HG02885 (cell line): ENCODE measurements around the gene DHDH.

Experiments used
- ATAC-seq: cut with Tn5 transposase; IDR thresholded peaks from one replicate; pipeline ENCODE4 v1.9.1; 2021; ENCODE audit warnings: mild to moderate bottlenecking; ENCODE audit not compliant: unreplicated experiment, poor library complexity

Gene DHDH

GRCh38 chr19:48965040-48965805, 31.7 kb downstream of the DHDH start, which contains the start of gene FTL:
FTL (plus strand) TSS chr19:48965309; CDS start chr19:48965508, 199 bp downstream.
- ATAC-seq, result peak; percentile 73

- peak; percentile 28 for ATAC-seq
Observed at GRCh38 chr19:48965806-48966540, 32.5 kb downstream of the DHDH start.

DNA sequence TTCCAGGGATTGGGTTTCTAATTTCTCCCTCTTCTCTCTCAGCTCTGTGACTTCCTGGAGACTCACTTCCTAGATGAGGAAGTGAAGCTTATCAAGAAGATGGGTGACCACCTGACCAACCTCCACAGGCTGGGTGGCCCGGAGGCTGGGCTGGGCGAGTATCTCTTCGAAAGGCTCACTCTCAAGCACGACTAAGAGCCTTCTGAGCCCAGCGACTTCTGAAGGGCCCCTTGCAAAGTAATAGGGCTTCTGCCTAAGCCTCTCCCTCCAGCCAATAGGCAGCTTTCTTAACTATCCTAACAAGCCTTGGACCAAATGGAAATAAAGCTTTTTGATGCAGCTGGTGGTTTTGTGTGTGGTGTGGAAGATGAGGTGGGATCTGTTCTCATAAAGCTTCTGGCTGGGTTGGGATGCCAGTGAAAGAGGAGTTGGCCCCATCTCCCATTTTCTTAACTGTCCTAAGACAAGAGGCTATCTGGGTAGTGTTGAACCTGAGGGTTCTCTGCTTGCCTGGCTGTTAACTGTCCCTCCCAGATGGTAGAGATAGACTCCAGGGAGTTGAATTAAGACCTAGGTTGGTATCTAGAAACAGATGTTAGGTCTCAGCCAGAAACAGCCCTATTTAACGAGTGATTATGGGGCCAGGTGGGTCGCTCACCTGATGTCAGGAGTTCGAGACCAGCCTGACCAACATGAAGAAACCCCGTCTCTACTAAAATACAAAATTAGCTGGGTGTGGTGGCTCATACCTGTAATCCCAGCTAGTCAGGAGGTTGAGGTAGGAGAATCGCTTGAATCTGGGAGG, 33.2 kb downstream of the DHDH start:
- ATAC-seq, result no peak

GRCh38 chr19:48967346-48968178, 34.1 kb downstream of the DHDH start:
- ATAC-seq, result no peak

- ATAC-seq, result no peak
Observed at GRCh38 chr19:48968179-48968661, 34.7 kb downstream of the DHDH start.

GRCh38 chr19:48968813-48969218, 35.3 kb downstream of the DHDH start:
- no peak for ATAC-seq

DNA sequence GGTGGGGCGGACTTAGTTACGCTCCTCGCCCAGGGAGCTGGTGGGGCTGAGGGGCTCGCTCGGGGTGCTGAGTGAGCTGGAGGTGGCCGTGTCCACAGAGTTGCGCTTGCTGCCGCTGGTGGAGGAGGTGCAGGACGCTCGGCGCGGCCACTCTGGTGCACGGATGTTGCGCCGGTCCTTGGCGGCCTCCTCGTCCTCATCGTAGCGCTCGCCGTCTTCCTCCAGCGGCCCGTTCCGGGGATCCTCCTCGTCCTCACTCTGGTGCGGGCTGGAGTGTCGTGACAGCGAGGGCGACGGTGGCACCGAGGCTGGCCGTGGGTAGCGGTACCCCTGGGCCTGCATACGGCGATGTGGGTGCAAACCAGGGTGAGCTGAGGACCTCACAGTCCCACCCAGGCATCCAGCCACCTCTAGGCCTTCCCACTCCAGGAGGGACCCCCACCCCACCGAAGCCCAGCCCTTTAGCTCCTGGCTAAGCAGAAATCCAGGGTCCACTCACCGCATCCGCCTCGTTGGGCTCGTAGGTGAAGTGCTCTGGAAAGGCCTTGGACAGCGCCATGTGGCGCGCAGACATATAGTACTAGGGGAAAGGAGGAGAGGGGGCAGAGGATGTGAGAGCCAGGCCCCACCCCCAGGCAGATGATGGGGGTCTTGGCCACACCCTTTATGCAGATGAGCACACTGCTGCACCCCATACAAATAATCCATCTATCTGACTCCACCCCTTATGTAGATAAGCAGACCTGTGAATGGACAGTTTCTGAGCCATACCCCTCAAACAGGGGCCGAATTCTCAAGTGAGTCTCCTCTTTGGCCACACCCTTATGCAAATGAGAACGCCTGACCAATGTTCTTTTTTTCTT, 36.0 kb downstream of the DHDH start:
- no peak for ATAC-seq

DNA sequence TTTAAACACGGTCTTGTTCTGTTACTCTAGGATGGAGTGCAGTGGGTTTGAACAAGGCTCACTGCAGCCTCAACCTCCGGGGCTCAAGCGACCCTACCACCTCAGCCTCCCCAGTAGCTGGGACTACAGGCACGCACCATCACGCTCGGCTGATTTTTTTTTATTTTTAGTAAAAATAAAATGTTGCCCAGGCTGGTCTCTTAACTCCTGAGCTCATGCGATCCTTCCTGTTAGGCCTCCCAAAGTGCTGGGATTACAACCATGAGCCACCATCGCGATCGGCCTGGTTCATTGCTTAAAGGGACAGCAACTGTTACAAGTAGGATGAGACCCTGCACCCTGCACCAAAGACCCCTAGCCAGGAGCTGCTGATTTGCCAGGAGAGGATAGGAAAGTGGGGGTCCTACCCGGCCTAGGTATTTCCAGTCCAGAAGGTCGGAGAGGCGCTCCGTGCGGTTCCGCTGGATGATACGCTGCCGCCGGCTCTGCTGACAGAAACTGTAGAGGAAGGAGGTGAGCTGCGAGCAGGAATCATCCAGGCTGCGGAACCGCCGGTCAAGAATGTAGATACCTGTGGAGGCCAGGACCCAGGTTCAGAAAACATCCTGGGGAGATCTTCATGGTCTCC, 36.8 kb downstream of the DHDH start:
- ATAC-seq, result no peak

- peak; percentile 41 for ATAC-seq
Observed at GRCh38 chr19:48970923-48971395, 37.5 kb downstream of the DHDH start.

- ATAC-seq, result no peak
Observed at GRCh38 chr19:48975947-48976847, 42.7 kb downstream of the DHDH start.

- ATAC-seq, result no peak
Observed at GRCh38 chr19:48977061-48977460, 43.6 kb downstream of the DHDH start.

DNA sequence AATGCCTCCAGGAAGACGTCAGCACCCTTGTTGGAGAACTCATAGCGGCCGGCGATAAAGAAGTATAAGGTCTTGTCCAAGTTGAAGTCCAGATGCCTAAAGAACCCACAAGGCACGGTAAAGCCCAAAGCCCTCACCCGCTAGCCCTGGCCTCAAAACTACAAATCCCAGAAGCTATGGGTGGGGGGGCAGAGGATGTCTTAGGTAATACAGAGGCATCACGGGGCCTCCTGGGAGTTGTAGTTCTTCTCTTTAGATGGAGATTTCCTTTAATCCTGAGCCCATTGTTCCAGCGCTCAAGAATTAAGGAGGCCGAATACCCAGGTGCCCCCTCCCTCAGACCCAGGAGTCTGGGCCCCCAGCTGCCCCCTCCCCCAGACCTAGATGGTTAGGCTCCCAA, 48.8 kb downstream of the DHDH start:
- no peak for ATAC-seq

DNA sequence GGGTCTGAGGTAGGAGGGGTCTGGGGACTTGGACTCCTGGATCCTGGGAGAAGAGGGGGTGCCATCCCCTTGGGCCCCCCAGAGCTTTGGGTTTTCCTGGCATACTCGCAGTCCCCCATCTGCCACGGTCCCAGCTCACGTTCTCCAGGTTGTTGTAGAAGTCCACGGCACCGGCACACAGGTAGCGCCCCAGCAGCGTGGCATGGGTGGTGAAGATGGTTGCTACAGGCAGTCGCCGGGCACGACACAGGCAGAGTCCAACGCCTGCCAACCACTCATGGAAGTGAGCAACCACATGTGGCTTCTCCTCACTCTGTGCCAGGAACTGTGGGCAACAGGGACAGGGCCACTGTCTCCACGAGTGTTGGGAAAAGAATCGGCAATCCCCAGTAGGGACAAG, 52.2 kb downstream of the DHDH start:
- no peak for ATAC-seq

DNA sequence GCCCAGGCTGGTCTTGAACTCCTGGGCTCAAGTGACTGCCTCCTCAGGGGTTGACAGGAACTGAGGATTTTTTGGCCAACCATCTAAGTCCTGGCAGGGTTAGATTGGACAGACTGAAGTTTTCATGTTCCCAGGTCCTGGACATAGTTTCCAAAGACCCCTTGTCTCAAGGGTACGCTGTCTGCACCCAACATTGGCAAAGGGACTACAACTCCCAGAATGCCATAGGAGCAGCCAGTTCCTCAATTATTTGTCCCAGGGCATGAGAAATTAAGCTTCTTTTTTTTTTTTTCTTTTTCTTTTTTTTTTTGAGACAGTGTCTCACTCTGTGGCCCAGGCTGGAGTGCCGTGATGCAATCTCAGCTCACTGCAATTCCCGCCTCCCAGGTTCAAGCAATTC, 52.7 kb downstream of the DHDH start:
- ATAC-seq, result no peak

- no peak for ATAC-seq
Observed at GRCh38 chr19:48987323-48987722, 53.8 kb downstream of the DHDH start.

DNA sequence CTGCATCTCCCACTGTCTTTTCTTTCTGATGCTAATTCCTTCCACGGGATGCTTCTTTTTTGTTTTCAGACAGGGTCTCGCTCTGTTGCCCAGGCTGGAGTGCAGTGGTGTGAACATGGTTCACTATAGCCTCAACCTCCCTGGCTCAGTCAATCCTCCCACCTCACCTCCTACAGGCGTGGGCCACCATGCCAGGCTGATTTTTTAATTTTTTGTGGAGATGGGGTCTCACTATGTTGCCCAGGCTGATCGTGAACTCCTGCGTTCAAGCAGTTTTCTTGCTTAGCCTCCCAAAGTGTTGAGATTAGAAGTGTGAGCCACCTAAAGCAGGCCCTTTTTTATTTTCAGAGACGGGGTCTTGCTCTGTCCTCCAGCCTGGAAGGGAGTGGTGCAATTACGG, 54.8 kb downstream of the DHDH start:
- no peak for ATAC-seq

GRCh38 chr19:48988860-48989259, 55.4 kb downstream of the DHDH start:
- ATAC-seq, result no peak
